G401.6 (cell line): ENCODE results near the gene SINHCAF.

ENCODE experiments used
- FAIRE-seq: peaks from 2 replicates; lab custom pipeline; 2012; peaks lifted over from hg19 to GRCh38; lab: Jason Lieb, UNC

The SINHCAF gene

GRCh38 chr12:31331242-31331641 lies 5.3 kb upstream of the SINHCAF start:
- FAIRE-seq = no peak

GRCh38 chr12:31326736-31327659 lies 1.0 kb upstream of the SINHCAF start:
- FAIRE-seq = no peak

GRCh38 chr12:31325524-31325875 lies 450 bp downstream of the SINHCAF start:
- no peak for FAIRE-seq

GRCh38 chr12:31324845-31325523 lies 966 bp downstream of the SINHCAF start:
- no peak for FAIRE-seq

- FAIRE-seq = no peak
Observed at GRCh38 chr12:31324116-31324844, 1.7 kb downstream of the SINHCAF start.

GRCh38 chr12:31323391-31324115 lies 2.4 kb downstream of the SINHCAF start:
- no peak for FAIRE-seq

- FAIRE-seq = no peak
Observed at GRCh38 chr12:31322801-31323207, 3.1 kb downstream of the SINHCAF start.

- no peak for FAIRE-seq
Observed at GRCh38 chr12:31321897-31322228, 4.1 kb downstream of the SINHCAF start.

- no peak for FAIRE-seq
Observed at GRCh38 chr12:31321186-31321896, 4.6 kb downstream of the SINHCAF start.

- no peak for FAIRE-seq
Observed at GRCh38 chr12:31318657-31319269, 7.2 kb downstream of the SINHCAF start.

- FAIRE-seq = no peak
Observed at GRCh38 chr12:31317471-31318395, 8.2 kb downstream of the SINHCAF start.

- no peak for FAIRE-seq
Observed at GRCh38 chr12:31316891-31317290, 9.1 kb downstream of the SINHCAF start.

- FAIRE-seq = peak; percentile 40
Observed at GRCh38 chr12:31315784-31316465, 10.0 kb downstream of the SINHCAF start.

GRCh38 chr12:31315044-31315715 lies 10.8 kb downstream of the SINHCAF start:
- no peak for FAIRE-seq

GRCh38 chr12:31312431-31312830 lies 13.5 kb downstream of the SINHCAF start:
- no peak for FAIRE-seq

- FAIRE-seq = no peak
Observed at GRCh38 chr12:31311634-31312258, 14.2 kb downstream of the SINHCAF start.

- FAIRE-seq = no peak
Observed at GRCh38 chr12:31310488-31310887, 15.5 kb downstream of the SINHCAF start.

- FAIRE-seq = no peak
Observed at GRCh38 chr12:31309279-31309678, 16.7 kb downstream of the SINHCAF start.
